Measurements from ENCODE around the gene PLEK2.

DNA sequence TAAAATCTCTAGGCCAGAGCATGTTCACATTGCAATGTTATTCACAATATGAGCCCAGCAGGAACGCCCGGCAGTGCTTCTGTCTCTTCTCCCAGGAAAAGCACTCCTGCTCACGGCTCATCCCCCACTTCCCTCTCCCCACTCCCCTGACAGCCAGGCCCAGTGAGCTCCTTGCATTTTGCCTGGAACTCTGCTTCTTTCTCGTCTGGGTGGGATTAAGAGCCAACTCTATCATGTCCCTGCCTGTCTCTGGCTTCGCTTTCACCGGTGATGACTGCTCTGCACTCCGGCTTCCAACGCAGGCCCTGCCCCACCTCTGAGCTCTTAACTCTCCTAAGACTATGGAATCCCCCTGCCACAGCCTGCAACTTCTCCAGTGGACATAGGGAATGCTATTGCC is 2.5 kb downstream of the PLEK2 start:
- TF ChIP-seq POLR2A (IDR thresholded peaks at IDR 0.05) = no peak
- TF ChIP-seq, protein P1, sequence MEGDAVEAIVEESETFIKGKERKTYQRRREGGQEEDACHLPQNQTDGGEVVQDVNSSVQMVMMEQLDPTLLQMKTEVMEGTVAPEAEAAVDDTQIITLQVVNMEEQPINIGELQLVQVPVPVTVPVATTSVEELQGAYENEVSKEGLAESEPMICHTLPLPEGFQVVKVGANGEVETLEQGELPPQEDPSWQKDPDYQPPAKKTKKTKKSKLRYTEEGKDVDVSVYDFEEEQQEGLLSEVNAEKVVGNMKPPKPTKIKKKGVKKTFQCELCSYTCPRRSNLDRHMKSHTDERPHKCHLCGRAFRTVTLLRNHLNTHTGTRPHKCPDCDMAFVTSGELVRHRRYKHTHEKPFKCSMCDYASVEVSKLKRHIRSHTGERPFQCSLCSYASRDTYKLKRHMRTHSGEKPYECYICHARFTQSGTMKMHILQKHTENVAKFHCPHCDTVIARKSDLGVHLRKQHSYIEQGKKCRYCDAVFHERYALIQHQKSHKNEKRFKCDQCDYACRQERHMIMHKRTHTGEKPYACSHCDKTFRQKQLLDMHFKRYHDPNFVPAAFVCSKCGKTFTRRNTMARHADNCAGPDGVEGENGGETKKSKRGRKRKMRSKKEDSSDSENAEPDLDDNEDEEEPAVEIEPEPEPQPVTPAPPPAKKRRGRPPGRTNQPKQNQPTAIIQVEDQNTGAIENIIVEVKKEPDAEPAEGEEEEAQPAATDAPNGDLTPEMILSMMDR (IDR thresholded peaks at IDR 0.05) = no peak
- no peak for TF ChIP-seq POLR2AphosphoS5 (IDR thresholded peaks at IDR 0.05)
